Measurements from ENCODE around the gene COMMD3. TPM values are rescaled to one million over a fixed set of nuclear protein-coding genes. Genes with fewer than 3 reads are reported as not detected.

Gene COMMD3
- total RNA-seq, 1 donor from 2014 or later, result 68.2 TPM

DNA sequence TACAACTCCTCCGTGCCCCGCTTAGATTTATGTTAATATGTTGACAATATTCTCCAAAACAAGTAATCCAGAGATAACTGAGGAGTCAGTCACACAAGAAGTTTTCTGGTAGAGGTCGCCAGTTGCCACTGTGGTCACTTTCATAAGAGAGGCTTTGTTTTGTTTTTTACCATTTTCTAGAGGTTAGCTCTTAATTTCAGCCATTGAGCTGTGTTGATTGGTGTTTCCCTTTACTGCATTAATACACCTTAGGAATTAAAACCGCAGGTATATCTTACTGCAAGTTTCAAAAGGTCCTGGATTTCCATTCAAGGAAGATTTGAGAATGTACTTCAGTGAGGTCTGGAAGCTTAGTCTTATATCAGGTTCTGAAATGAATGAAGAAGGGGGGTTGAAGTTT is 8.2 kb downstream of the COMMD3 start:
- ATAC-seq (ENCODE audit: low read depth) (no peak), DNase-seq (no peak)
- H3K4me1 Mint-ChIP-seq, result peaks cover 49% of the 10 kb centered on the region
- no peaks in the 10 kb centered on the region for H3K27me3 Mint-ChIP-seq
- H3K27ac Mint-ChIP-seq, result peak overlapping the region; percentile 89
- no peaks in the 10 kb centered on the region for H3K9me3 Mint-ChIP-seq
- peak overlapping the region; percentile 90 for H3K4me3 Mint-ChIP-seq
- CTCF ChIA-PET, result no interaction called here
- TF ChIP-seq, protein P1, sequence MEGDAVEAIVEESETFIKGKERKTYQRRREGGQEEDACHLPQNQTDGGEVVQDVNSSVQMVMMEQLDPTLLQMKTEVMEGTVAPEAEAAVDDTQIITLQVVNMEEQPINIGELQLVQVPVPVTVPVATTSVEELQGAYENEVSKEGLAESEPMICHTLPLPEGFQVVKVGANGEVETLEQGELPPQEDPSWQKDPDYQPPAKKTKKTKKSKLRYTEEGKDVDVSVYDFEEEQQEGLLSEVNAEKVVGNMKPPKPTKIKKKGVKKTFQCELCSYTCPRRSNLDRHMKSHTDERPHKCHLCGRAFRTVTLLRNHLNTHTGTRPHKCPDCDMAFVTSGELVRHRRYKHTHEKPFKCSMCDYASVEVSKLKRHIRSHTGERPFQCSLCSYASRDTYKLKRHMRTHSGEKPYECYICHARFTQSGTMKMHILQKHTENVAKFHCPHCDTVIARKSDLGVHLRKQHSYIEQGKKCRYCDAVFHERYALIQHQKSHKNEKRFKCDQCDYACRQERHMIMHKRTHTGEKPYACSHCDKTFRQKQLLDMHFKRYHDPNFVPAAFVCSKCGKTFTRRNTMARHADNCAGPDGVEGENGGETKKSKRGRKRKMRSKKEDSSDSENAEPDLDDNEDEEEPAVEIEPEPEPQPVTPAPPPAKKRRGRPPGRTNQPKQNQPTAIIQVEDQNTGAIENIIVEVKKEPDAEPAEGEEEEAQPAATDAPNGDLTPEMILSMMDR (IDR thresholded peaks at IDR 0.05), result no peak
- H3K36me3 Mint-ChIP-seq (ENCODE audit: low read depth), result peaks cover 16% of the 10 kb centered on the region
- POLR2A ChIA-PET, result interaction anchor here (0.9 to 4.7 kb wide), 7 partner anchors 8 to 664 kb away, joined by 3 to 38 read pairs (median 7); partner anchors contain the start of gene COMMD3
- intact Hi-C loops (cut with micrococcal nuclease), result loop anchor here (5.0 kb wide), 1 partner anchor 398 kb away; no protein-coding TSS in a partner anchor

- DNase-seq (no peak), ATAC-seq (ENCODE audit: low read depth) (no peak)
- H3K4me3 Mint-ChIP-seq, result peak overlapping the region; percentile 90
- CTCF ChIA-PET, result no interaction called here
- H3K36me3 Mint-ChIP-seq (ENCODE audit: low read depth), result peaks cover 21% of the 10 kb centered on the region
- H3K9me3 Mint-ChIP-seq, result no peaks in the 10 kb centered on the region
- TF ChIP-seq, protein P1 (IDR thresholded peaks at IDR 0.05), result no peak
- peaks cover 44% of the 10 kb centered on the region for H3K4me1 Mint-ChIP-seq
- peak overlapping the region; percentile 89 for H3K27ac Mint-ChIP-seq
- intact Hi-C loops (cut with micrococcal nuclease), result loop anchor here (1.0 to 5.0 kb wide), 3 partner anchors 8 to 1117 kb away; no protein-coding TSS in a partner anchor
- H3K27me3 Mint-ChIP-seq, result no peaks in the 10 kb centered on the region
- POLR2A ChIA-PET, result interaction anchor here (0.6 to 4.7 kb wide), 8 partner anchors 9 to 663 kb away, joined by 3 to 38 read pairs (median 5); partner anchors contain the start of gene COMMD3
Measured at GRCh38 chr10:22324893-22325271, 8.7 kb downstream of the COMMD3 start.

GRCh38 chr10:22325272-22326144 is 9.3 kb downstream of the COMMD3 start:
- CTCF ChIA-PET, result no interaction called here
- H3K4me3 Mint-ChIP-seq, result peak overlapping the region; percentile 90
- peak overlapping the region; percentile 89 for H3K27ac Mint-ChIP-seq

GRCh38 chr10:22326145-22326702 is 10.0 kb downstream of the COMMD3 start:
- H3K36me3 Mint-ChIP-seq (ENCODE audit: low read depth), result peaks cover 21% of the 10 kb centered on the region

More at GRCh38 chr10:22325272-22326144, 9.3 kb downstream of the COMMD3 start:
- intact Hi-C loops (cut with micrococcal nuclease), result loop anchor here (1.0 to 5.0 kb wide), 2 partner anchors 8 to 1117 kb away; no protein-coding TSS in a partner anchor
- H3K36me3 Mint-ChIP-seq (ENCODE audit: low read depth), result peaks cover 21% of the 10 kb centered on the region
- TF ChIP-seq, protein P1 (IDR thresholded peaks at IDR 0.05), result no peak
- no peaks in the 10 kb centered on the region for H3K27me3 Mint-ChIP-seq
- DNase-seq (peak; percentile 67), ATAC-seq (ENCODE audit: low read depth) (peak; percentile 33)
- POLR2A ChIA-PET, result interaction anchor here (0.6 to 4.7 kb wide), 14 partner anchors 9 to 805 kb away, joined by 3 to 38 read pairs (median 4); partner anchors contain the start of genes COMMD3 and SKIDA1
- H3K9me3 Mint-ChIP-seq, result no peaks in the 10 kb centered on the region
- peaks cover 41% of the 10 kb centered on the region for H3K4me1 Mint-ChIP-seq

More at GRCh38 chr10:22326145-22326702, 10.0 kb downstream of the COMMD3 start:
- intact Hi-C loops (cut with micrococcal nuclease), result loop anchor here (5.0 kb wide), 1 partner anchor 1116 kb away; no protein-coding TSS in a partner anchor
- ChIA-PET CTCF (interaction anchor here (1.7 kb wide), 1 partner anchor 10 kb away, joined by 4 read pairs; no protein-coding TSS in a partner anchor), POLR2A (interaction anchor here (0.9 to 4.7 kb wide), 8 partner anchors 10 to 806 kb away, joined by 3 to 38 read pairs (median 4); partner anchors contain the start of genes COMMD3 and SKIDA1)
- TF ChIP-seq, protein P1 (IDR thresholded peaks at IDR 0.05), result no peak
- H3K4me3 Mint-ChIP-seq, result peak overlapping the region; percentile 84
- H3K4me1 Mint-ChIP-seq, result peaks cover 41% of the 10 kb centered on the region
- DNase-seq, result no peak
- no peaks in the 10 kb centered on the region for H3K9me3 Mint-ChIP-seq
- peak overlapping the region; percentile 81 for H3K27ac Mint-ChIP-seq
- ATAC-seq (ENCODE audit: low read depth), result no peak
- no peaks in the 10 kb centered on the region for H3K27me3 Mint-ChIP-seq

All from activated B cell treated with CpG ODN at 0.5 μM for 24 hours (primary cell).